Activated CD8-positive, alpha-beta memory T cell treated with anti-CD3 and anti-CD28 coated beads for 36 hours (primary cell): ENCODE measurements around the gene LDB1. TPM values are rescaled to one million over a fixed set of nuclear protein-coding genes. Genes with fewer than 3 reads are reported as not detected.

Experiments used
- CTCF ChIA-PET: fragments of 350-600 bp; sonication (Branson Sonifier 250); formaldehyde crosslinking; loops from one replicate; lab custom pipeline; 2021; ENCODE audit warnings: antibody characterized with exemption; lab: Charles Lee
- POLR2A ChIA-PET: fragments of 350-600 bp; sonication (Branson Sonifier 250); formaldehyde crosslinking; loops from one replicate; lab custom pipeline; 2021; ENCODE audit warnings: antibody characterized with exemption; lab: Charles Lee
- total RNA-seq, 2 experiments: library from RNA; stranded (reverse); gene quantifications; one replicate each; pipeline ENCODE4 v1.2.3, GENCODE V29; 2021

LDB1 gene
- total RNA-seq, 2 experiments from 2014 or later: 66.9 to 71.4 TPM

GRCh38 chr10:102090772-102091171, 29.4 kb downstream of the LDB1 start:
- ChIA-PET POLR2A (no interaction called here), CTCF (no interaction called here)

DNA sequence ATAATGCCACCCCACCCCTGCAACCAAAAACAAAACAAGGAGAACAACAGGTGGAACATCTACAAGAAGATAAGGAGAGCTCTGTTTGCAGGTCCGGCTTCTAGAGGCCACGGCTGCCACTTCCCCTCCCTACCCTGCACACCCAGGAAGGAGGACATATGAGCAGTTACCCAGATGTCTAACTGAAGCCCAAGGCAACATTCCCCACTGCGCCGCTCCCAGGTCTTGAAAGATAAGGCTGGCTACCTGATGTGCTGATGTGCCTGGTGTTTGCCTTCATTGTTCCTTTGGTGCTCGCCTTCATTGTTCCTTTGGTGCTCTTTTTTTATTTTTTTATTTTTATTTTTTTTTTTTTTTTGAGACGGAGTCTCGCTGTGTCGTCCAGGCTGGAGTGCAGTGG, 34.0 kb downstream of the LDB1 start:
- ChIA-PET CTCF (interaction anchor here (1.7 kb wide), 1 partner anchor 13 kb away, joined by 8 read pairs; no protein-coding TSS in a partner anchor), POLR2A (interaction anchor here (0.7 kb wide), 1 partner anchor 159 kb away, joined by 4 read pairs; the partner anchor contains the start of gene GBF1)

DNA sequence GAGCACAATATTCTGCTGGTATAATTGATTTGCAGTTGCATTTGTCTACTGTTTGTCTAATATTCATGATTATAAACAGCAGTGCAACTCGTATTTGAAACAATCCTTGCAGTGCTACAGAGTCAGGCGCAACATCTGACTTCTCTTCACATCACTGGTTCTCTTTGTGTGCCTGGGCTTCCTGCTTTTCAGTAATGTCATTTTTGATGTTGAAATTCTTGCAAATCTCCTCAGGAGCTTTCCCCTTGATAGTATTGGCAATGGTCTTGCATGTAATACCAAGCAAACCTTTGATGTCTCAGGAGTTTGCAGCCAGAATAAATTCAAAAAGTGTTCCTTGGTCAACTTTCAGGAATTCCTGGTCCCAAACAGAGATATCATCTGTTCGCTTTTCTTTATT, 34.8 kb downstream of the LDB1 start:
- CTCF ChIA-PET: interaction anchor here (1.7 kb wide), 1 partner anchor 12 kb away, joined by 8 read pairs; no protein-coding TSS in a partner anchor

DNA sequence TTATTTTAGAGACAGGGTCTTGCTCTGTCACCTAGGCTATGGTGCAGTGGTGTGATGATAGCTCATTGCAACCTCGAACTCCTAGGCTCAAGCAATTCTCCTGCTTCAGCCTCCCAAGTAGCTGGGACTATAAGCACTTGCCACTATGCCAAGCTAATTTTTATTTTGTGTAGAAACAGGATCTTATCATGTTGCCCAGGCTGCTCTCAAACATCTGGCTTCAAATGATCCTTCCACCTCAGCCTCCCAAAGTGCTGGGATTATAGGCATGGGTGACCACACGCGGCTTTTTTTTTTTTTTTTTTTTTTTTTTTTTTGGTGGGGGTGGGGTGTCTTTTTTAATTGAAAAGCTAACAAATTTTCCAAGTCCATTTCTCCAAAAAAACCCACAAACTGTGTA, 36.6 kb downstream of the LDB1 start:
- POLR2A ChIA-PET: interaction anchor here (0.6 kb wide), 1 partner anchor 14 kb away, joined by 3 read pairs; no protein-coding TSS in a partner anchor
- CTCF ChIA-PET: interaction anchor here (1.5 kb wide), 1 partner anchor 10 kb away, joined by 9 read pairs; no protein-coding TSS in a partner anchor

More for the DNA sequence above, 34.8 kb downstream of the LDB1 start:
- POLR2A ChIA-PET: no interaction called here

DNA sequence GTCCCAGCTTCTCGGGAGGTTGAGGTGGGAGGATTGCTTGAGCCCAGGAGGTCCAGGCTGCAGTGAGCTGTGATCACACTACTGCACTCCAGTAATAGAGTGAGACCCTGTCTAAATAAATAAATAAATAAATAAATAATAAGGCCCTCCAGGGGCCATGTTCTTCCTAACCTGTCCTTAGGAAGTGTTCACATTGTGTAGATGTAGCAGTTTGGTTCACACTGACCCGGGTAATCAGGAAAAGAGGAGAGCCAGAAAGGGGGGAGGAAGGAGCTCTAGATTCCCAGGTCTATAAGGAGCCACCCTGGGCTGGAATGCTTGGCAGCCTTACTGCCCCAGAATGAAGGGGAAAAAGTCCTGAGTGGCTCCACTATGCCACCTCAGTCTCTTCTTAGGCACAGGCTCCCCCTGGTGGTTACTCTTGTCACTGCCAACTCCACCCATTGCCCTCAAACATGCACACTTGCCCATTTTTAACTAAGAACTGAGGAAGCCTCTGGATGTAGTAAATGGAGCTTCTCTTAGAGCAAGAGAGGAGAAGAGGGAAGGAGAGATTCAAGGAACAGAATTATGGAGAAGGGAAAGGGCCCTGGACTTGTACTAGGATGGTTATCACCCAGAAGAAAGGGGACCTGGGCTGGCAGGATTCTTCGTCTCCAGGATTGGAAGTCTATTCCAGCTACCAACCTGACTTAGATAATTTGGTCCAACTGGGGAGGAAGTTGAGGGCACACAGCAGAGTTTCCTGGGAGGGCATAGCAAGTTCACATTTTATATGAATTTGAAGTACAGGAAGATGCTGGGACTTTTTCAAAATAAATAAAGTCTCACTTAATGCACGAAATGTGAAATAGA, 47.3 kb downstream of the LDB1 start:
- ChIA-PET CTCF (interaction anchor here (0.6 to 2.2 kb wide), 34 partner anchors 11 to 860 kb away, joined by 3 to 13 read pairs (median 3); partner anchors contain the start of gene ARMH3), POLR2A (no interaction called here)

DNA sequence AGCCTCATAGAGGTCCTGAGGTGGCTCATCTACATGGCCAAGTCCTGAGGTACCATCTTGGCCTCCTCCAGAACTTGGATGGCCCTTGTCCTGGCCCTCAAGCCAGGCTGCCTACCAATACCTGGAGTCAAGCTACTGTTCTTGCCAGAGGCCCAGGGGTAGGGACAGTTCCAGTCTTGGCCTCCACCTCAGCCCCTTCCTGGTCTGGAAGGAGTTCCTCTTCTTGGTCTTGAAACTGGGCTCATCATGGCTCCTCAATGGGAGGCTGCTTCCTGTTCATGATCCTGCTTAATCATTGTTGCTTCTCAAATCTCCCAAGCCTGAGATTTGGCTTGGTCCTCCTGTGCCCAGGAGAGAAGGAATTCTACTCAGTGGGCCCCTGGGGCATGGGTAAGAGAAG, 51.1 kb downstream of the LDB1 start:
- ChIA-PET POLR2A (no interaction called here), CTCF (interaction anchor here (0.6 to 1.5 kb wide), 3 partner anchors 37 to 228 kb away, joined by 3 to 7 read pairs (median 6); no protein-coding TSS in a partner anchor)

DNA sequence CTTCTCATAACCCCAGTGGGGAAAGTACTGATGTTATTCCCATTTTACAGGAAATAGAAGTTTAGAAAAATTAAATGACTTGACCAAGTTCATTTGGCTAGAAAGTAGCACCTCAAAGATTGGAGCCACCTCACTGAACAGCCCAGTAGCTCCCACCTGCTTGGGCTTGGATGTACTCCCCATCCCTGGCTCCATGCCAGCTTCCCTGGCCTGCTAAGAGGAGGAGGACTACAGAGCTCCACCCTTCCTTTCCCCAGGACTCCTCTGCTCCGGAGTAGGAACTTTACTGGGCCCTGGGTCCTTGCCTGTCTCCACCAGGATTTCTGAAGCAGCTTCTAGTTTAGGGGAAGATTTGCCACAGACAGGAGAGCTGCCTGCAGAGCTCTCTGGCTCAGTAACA, 52.0 kb downstream of the LDB1 start:
- CTCF ChIA-PET: interaction anchor here (1.0 to 1.5 kb wide), 2 partner anchors 38 to 227 kb away, joined by 6 to 7 read pairs; no protein-coding TSS in a partner anchor
- POLR2A ChIA-PET: interaction anchor here (1.4 kb wide), 1 partner anchor 13 kb away, joined by 4 read pairs; no protein-coding TSS in a partner anchor

DNA sequence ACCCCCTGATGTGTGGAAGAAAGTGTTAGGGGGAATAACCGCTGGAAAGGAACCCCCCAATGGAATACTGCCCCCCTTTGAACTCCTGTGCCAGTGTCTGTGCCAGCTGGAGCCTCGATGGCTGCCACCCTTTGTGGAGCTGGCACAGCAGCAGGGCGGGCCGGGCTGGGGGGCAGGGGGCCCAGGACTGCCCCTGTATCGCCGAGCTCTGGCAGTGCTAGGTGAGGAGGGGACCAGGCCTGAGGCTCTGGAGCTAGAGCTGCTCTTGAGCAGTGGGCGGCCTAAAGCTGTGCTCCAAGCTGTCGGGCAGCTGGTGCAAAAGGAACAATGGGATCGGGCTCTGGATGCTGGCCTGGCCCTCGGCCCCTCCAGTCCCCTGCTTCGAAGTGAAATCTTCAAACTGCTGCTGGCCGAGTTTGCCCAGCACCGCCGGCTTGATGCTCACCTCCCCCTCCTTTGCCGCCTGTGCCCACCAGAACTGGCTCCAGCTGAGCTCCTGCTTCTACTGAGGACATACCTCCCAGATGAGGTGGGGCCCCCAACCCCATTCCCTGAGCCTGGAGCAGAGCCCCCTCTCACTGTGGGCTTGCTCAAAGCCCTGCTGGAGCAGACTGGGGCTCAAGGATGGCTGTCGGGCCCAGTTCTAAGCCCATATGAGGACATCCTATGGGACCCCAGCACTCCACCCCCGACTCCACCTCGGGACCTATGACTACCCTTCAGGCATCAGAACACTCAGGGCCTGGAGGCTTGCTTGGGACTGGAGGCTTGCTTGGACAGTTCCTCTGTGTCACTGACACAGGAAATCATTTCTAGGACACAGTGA, 52.9 kb downstream of the LDB1 start:
- CTCF ChIA-PET: interaction anchor here (0.8 kb wide), 1 partner anchor 286 kb away, joined by 3 read pairs; no protein-coding TSS in a partner anchor
- POLR2A ChIA-PET: interaction anchor here (0.6 to 1.7 kb wide), 5 partner anchors 9 to 575 kb away, joined by 4 to 23 read pairs (median 5); partner anchors contain the start of gene ARMH3

DNA sequence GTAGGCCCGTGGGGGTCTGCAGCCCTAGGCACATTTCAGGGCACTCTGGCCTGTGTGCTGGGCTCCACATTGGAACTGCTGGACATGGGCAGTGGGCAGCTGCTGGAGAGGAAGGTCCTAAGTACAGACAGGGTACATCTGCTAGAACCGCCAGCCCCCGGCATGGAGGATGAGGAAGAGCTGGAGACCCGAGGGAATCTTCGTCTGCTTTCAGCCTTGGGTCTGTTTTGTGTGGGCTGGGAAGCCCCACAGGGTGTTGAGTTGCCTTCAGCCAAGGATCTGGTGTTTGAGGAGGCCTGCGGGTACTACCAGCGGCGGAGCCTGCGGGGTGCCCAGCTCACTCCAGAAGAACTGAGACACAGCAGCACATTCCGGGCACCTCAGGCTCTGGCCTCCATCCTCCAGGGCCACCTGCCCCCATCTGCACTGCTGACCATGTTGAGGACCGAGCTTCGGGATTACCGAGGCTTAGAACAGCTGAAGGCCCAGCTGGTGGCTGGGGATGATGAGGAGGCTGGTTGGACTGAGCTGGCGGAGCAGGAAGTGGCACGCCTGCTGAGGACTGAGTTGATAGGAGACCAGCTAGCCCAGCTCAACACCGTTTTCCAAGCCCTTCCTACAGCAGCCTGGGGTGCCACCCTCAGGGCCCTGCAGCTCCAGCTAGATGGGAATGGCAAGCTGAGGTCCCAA, 53.6 kb downstream of the LDB1 start:
- CTCF ChIA-PET: interaction anchor here (0.6 to 0.8 kb wide), 2 partner anchors 13 to 285 kb away, joined by 3 read pairs; no protein-coding TSS in a partner anchor
- POLR2A ChIA-PET: interaction anchor here (0.6 to 1.7 kb wide), 3 partner anchors 10 to 576 kb away, joined by 4 to 23 read pairs (median 6); partner anchors contain the start of gene ARMH3

DNA sequence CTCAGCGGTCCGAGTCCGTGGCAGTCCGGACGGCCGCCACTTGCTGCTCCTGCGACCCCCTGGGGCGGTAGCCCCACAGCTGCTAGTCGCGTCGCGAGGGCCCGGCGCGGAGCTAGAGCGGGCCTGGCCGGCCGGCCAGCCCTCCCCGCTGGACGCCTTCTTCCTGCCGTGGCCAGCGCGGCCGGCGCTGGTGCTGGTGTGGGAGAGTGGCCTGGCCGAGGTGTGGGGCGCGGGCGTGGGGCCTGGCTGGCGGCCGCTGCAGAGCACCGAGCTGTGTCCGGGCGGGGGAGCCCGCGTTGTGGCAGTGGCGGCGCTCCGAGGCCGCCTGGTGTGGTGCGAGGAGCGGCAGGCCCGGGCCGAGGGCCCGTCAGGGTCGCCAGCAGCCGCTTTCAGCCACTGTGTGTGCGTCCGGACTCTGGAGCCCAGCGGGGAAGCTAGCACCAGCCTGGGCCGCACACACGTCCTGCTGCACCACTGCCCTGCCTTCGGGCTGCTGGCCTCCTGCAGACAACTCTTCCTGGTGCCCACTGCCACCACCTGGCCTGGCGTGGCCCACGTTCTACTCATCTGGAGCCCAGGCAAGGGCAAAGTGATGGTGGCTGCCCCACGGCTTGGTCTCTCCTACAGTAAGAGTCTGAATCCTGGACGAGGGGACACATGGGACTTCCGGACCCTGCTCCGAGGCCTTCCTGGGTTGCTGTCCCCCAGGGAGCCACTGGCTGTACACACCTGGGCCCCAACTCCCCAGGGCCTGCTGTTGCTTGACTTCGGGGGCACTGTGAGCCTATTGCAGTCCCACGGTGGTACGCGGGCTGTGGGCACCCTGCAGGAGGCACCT, 54.4 kb downstream of the LDB1 start:
- POLR2A ChIA-PET: interaction anchor here (1.7 kb wide), 1 partner anchor 10 kb away, joined by 4 read pairs; the partner anchor contains the start of gene ARMH3
- CTCF ChIA-PET: interaction anchor here (0.6 to 1.0 kb wide), 2 partner anchors 12 to 22 kb away, joined by 3 read pairs; no protein-coding TSS in a partner anchor

DNA sequence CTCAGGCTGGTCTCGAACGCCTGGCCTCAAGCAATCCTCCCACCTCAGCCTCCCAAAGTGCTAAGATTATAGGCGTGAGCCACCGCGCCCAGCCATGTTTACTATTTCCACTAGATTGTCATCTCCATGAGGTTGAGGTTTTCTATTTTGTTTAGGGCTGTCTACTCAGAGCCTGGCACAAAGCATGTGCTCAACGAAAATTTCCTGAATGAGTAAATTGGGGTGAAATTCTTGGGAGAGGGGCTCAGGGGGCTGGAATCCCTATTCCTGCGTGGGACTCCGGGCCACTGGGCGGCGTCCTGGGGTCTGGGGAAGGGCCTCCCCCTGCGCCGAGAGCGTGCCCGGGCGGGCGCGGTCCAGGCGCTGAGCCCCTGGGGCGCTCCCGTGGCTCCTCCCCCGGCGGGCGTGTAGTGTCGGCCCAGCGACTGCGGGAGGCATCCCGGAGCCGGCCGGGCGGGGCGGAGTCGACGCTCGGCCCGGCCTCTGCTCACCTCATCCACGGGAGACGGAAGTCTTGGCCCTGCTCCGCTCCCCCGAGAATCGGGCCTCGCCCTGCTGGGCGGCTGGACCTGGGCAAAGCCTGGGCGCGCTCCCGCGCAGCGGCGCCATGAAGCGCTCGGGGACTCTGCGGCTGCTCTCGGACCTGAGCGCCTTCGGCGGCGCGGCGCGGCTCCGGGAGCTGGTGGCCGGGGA, 55.2 kb downstream of the LDB1 start, which contains the start of gene HPS6:
Gene HPS6 (plus strand): TSS at position 482 of the 693 bp plus-strand sequence. CDS start 126 bp downstream, at position 608.
- ChIA-PET POLR2A (interaction anchor here (1.7 kb wide), 1 partner anchor 9 kb away, joined by 4 read pairs; the partner anchor contains the start of gene ARMH3), CTCF (interaction anchor here (1.0 kb wide), 1 partner anchor 21 kb away, joined by 3 read pairs; no protein-coding TSS in a partner anchor)

DNA sequence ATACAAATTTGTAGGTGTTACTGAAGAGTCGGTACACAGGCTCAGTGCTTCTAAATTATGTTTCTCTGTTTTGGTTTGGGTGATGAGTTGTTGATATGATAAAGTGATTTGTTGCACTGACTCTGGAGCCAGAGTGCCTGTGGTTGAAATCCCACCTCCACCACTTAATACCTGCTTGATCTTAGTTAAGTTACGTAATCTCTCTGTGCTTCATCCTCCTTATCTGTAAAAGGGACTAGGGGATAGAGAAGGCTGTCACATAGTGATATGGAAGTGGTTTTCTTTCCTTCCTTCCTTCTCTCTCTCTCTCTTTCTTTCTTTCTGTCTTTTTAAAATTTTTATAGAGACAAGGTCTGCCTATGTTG, 55.7 kb downstream of the LDB1 start:
- ChIA-PET POLR2A (no interaction called here), CTCF (no interaction called here)

- CTCF ChIA-PET: interaction anchor here (1.6 kb wide), 1 partner anchor 13 kb away, joined by 5 read pairs; no protein-coding TSS in a partner anchor
- POLR2A ChIA-PET: no interaction called here
These were observed 60.2 kb downstream of the LDB1 start for GRCh38 chr10:102059987-102060386.
